Ascending aorta (tissue), 2 donors: ENCODE measurements around the gene RCAN2. TPM values are rescaled to one million over a fixed set of nuclear protein-coding genes. Genes with fewer than 3 reads are reported as not detected.

Experiments used
- DNase-seq, 2 donors: peaks; one replicate each; pipeline ENCODE4 v3.0.0-alpha.2; 2019; ENCODE audit warnings: low spot score in 2 of 2
- H3K27ac ChIP-seq, 2 donors: fragments of 200-600 bp; sonication (generic); one replicate each; pipeline ENCODE4 v1.5.1; 2016 to 2017; ENCODE audit warnings: mild to moderate bottlenecking in 1 of 2
- H3K27me3 ChIP-seq: fragments of 200-600 bp; sonication (generic); one replicate; pipeline ENCODE4 v1.5.1; 2017
- H3K36me3 ChIP-seq, 2 donors: fragments of 200-600 bp; sonication (generic); one replicate each; pipeline ENCODE4 v1.5.1; 2016
- H3K4me1 ChIP-seq, 2 donors: fragments of 200-600 bp; sonication (generic); one replicate each; pipeline ENCODE4 v1.5.1; 2016 to 2017; ENCODE audit warnings: mild to moderate bottlenecking in 1 of 2
- H3K4me3 ChIP-seq, 2 donors: fragments of 200-600 bp; sonication (generic); one replicate each; pipeline ENCODE4 v1.5.1; 2016 to 2017; ENCODE audit warnings: mild to moderate bottlenecking in 1 of 2
- H3K9me3 ChIP-seq, 2 donors: fragments of 200-600 bp; sonication (generic); one replicate each; pipeline ENCODE4 v1.5.1; 2016
- CTCF ChIP-seq, 3 experiments: fragments of 200-600 bp in 2 of 3; fragments of 450-650 bp in 1 of 3; sonication (generic) in 2 of 3; IDR thresholded peaks; one replicate each; pipeline ENCODE4 v1.5.1; 2016 to 2019; ENCODE audit warnings: antibody characterized with exemption in 3 of 3, mild to moderate bottlenecking in 1 of 3, moderate library complexity in 1 of 3
- intact Hi-C: fragments of 100-400 bp; cut with DNase I; formaldehyde crosslinking; loops from one replicate; pipeline ENCODE4 v1.15.1; 2023
- total RNA-seq: library from RNA; depleted of rRNA; stranded (reverse); fragments of >200 nt; gene quantifications from one replicate; pipeline ENCODE4 v1.1.0, GENCODE V29; 2016

Gene RCAN2
- total RNA-seq, 1 donor from 2014 or later: 83.4 TPM

GRCh38 chr6:46220352-46221221 lies 270.7 kb downstream of the RCAN2 start:
- Histone ChIP-seq H3K4me3 (no peak overlapping the region), H3K36me3 (peaks cover 0 to 19% of the 10 kb centered on the region in 2 donors), H3K27me3 (no peaks in the 10 kb centered on the region), H3K4me1 (peaks cover 9 to 36% of the 10 kb centered on the region in 2 donors), H3K9me3 (no peaks in the 10 kb centered on the region), H3K27ac (peak overlapping the region; percentile 32 to 97)
- intact Hi-C loops: loop anchor here (2.0 to 5.0 kb wide), 5 partner anchors 128 to 560 kb away; partner anchors contain the start of gene RCAN2
- DNase-seq: no peak
- TF ChIP-seq CTCF (IDR thresholded peaks at IDR 0.05): no peak

GRCh38 chr6:46219661-46220060 lies 271.6 kb downstream of the RCAN2 start:
- no peak for TF ChIP-seq CTCF (IDR thresholded peaks at IDR 0.05)
- intact Hi-C loops: loop anchor here (2.0 to 5.0 kb wide), 6 partner anchors 92 to 561 kb away; partner anchors contain the start of genes ENPP4 and RCAN2
- no peak for DNase-seq
- Histone ChIP-seq H3K27me3 (no peaks in the 10 kb centered on the region), H3K36me3 (peaks cover 0 to 19% of the 10 kb centered on the region in 2 donors), H3K4me1 (peaks cover 9 to 36% of the 10 kb centered on the region in 2 donors), H3K9me3 (no peaks in the 10 kb centered on the region), H3K4me3 (no peak overlapping the region), H3K27ac (peak overlapping the region; percentile 88 to 97)

- DNase-seq: no peak
- no peaks in the 10 kb centered on the region for H3K9me3 ChIP-seq
- H3K4me3 ChIP-seq: no peak overlapping the region
- peaks cover 0 to 15% of the 10 kb centered on the region in 2 donors for H3K36me3 ChIP-seq
- intact Hi-C loops: loop anchor here (5.0 kb wide), 1 partner anchor 91 kb away; the partner anchor contains the start of gene ENPP4
- no peaks in the 10 kb centered on the region for H3K27me3 ChIP-seq
- peak overlapping the region; percentile 88 to 97 for H3K27ac ChIP-seq
- peaks cover 9 to 36% of the 10 kb centered on the region in 2 donors for H3K4me1 ChIP-seq
- no peak for TF ChIP-seq CTCF (IDR thresholded peaks at IDR 0.05)
Measured at GRCh38 chr6:46218457-46218856, 272.8 kb downstream of the RCAN2 start.

GRCh38 chr6:46217671-46218131 lies 273.5 kb downstream of the RCAN2 start:
- Histone ChIP-seq H3K4me3 (no peak overlapping the region), H3K27ac (peak overlapping the region; percentile 88 to 97), H3K4me1 (peaks cover 9 to 36% of the 10 kb centered on the region in 2 donors), H3K9me3 (no peaks in the 10 kb centered on the region), H3K36me3 (peaks cover 0 to 10% of the 10 kb centered on the region in 2 donors), H3K27me3 (no peaks in the 10 kb centered on the region)
- intact Hi-C loops: loop anchor here (2.0 to 5.0 kb wide), 3 partner anchors 90 to 303 kb away; partner anchors contain the start of gene ENPP4
- TF ChIP-seq CTCF (IDR thresholded peaks at IDR 0.05): no peak
- DNase-seq: peak in 1 of 2 donors; percentile 85

- H3K9me3 ChIP-seq: no peaks in the 10 kb centered on the region
- no peak for TF ChIP-seq CTCF (IDR thresholded peaks at IDR 0.05)
- H3K27me3 ChIP-seq: no peaks in the 10 kb centered on the region
- peak overlapping the region; percentile 88 to 97 for H3K27ac ChIP-seq
- H3K4me1 ChIP-seq: peaks cover 9 to 36% of the 10 kb centered on the region in 2 donors
- H3K36me3 ChIP-seq: peaks cover 0 to 2% of the 10 kb centered on the region in 2 donors
- no peak for DNase-seq
- H3K4me3 ChIP-seq: no peak overlapping the region
- intact Hi-C loops: loop anchor here (2.0 to 5.0 kb wide), 3 partner anchors 90 to 304 kb away; partner anchors contain the start of gene ENPP4
Measured at GRCh38 chr6:46216879-46217278, 274.4 kb downstream of the RCAN2 start.
